ENCODE data around the gene GLB1L3.

DNA sequence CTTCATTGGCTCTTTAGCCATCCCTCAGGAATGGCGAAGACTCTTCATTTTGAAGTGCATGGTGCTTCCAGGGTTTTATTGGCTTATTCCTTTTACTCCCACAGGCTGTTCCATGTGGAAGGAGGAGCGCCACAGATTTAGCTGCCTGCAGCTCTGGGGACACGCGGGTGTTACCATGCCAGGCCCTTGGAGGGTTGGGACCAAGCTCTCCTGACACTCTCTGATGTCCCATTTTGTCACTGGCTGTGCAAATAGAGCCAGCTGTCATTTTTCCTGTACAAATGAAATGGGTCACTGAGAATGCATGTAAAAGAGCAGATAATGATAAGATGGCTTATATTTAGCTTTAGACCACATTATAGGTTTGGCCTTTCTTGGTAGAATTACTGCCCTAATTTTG, 32.3 kb upstream of the GLB1L3 start:
- TF ChIP-seq, protein P1, sequence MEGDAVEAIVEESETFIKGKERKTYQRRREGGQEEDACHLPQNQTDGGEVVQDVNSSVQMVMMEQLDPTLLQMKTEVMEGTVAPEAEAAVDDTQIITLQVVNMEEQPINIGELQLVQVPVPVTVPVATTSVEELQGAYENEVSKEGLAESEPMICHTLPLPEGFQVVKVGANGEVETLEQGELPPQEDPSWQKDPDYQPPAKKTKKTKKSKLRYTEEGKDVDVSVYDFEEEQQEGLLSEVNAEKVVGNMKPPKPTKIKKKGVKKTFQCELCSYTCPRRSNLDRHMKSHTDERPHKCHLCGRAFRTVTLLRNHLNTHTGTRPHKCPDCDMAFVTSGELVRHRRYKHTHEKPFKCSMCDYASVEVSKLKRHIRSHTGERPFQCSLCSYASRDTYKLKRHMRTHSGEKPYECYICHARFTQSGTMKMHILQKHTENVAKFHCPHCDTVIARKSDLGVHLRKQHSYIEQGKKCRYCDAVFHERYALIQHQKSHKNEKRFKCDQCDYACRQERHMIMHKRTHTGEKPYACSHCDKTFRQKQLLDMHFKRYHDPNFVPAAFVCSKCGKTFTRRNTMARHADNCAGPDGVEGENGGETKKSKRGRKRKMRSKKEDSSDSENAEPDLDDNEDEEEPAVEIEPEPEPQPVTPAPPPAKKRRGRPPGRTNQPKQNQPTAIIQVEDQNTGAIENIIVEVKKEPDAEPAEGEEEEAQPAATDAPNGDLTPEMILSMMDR (IDR thresholded peaks at IDR 0.05) = no peak
- no peak for TF ChIP-seq POLR2A (IDR thresholded peaks at IDR 0.05)
- TF ChIP-seq POLR2AphosphoS5 (IDR thresholded peaks at IDR 0.05) = no peak

Data from breast epithelium (tissue), 3 donors.